Endometrial microvascular endothelial cells (primary cell): ENCODE data around the gene ALMS1. TPM values are rescaled to one million over a fixed set of nuclear protein-coding genes. Genes with fewer than 3 reads are reported as not detected.
"Not testable (repeated sequence)": the region's sequence is repeated elsewhere in the genome, so short reads cannot be mapped to it uniquely, and the experiment has no call there.

Experiments
- in situ Hi-C: cut with HindIII; loops from 2 replicates; pipeline ENCODE4 v1.10.0; 2017; ENCODE audit warnings: low sequenced_read_pairs, low pct_unique_long_range_greater_than_20kb; ENCODE audit errors: inconsistent ontology term
- total RNA-seq: library from RNA; depleted of rRNA; stranded (reverse); fragments of >200 nt; gene quantifications from one replicate; pipeline ENCODE4 v1.2.3, GENCODE V29; 2015; ENCODE audit errors: inconsistent ontology term

ALMS1 gene
- total RNA-seq, 1 donor from 2014 or later = 9.8 TPM

GRCh38 chr2:73647690-73648089, 262.1 kb downstream of the ALMS1 start:
- in situ Hi-C loops = not testable (repeated sequence)

GRCh38 chr2:73651591-73652230, 266.1 kb downstream of the ALMS1 start:
- in situ Hi-C loops = no loop called here

- in situ Hi-C loops = no loop called here
Measured at GRCh38 chr2:73652348-73652747, 266.7 kb downstream of the ALMS1 start.

GRCh38 chr2:73654175-73654574, 268.5 kb downstream of the ALMS1 start:
- in situ Hi-C loops = no loop called here

Other genes with a start within 250 kb of the ALMS1 start
- not detected for gene NOTO, start 183.3 kb upstream of the ALMS1 start, total RNA-seq
- gene SMYD5, start 171.6 kb upstream of the ALMS1 start, total RNA-seq = 39.1 TPM
- 33.3 TPM for gene PRADC1, start 152.6 kb upstream of the ALMS1 start, total RNA-seq
- gene CCT7, start 151.5 kb upstream of the ALMS1 start, total RNA-seq = 575 TPM
- gene FBXO41, start 101.4 kb upstream of the ALMS1 start, total RNA-seq = not detected
- gene EGR4, start 92.3 kb upstream of the ALMS1 start, total RNA-seq = not detected